ENCODE data around the gene SYNPO2. TPM values are rescaled to one million over a fixed set of nuclear protein-coding genes. Genes with fewer than 3 reads are reported as not detected.
A peak's percentile ranks its signal among the peaks of the same experiment; 100 is the strongest.

The SYNPO2 gene
- total and polyA plus RNA-seq, 2 of the 13 experiments (the other 11 are each of a cell fraction or from before 2014, with no cell fraction given): not detected

DNA sequence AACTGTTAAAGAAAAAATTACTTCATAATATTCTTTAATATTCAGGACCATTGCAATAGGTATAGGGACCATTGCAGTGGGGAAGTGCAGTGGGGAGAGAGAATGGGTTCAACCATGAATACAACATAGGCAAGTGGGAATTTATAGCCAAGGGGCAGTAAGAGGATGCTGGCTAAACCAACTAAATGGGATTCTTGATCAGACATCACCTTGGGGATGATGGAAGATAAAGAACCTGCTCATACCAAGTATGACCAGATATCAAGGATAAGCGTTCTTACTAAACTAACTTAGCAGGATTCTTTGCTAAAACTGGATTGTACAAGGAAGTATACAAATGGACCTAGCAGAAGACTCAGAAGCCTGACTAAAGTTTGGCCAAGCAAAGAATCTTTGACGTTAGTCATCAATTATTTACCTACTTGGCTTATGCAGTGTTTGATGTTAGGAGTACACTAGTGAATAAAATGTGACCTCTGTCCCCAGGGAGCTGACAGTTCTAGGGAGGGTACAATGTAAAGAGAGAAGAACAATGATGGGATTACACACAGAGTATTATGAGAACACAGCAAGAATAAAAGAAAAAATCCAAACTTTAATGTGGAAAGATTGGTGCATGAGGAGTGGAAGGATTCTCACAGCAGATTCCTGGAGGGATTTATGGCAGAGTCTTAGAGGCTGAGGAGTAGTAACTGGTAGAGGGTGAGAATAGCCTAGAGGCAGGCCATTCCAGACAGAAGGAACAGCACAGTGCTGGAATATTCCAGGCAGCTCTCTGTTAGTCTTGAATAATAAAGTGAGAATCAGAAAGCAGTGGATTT lies 192.3 kb downstream of the SYNPO2 start (continued):
- peak; percentile 37; the same call in 1 of the 2 replicates for TF ChIP-seq TBX3 (IDR thresholded peaks at IDR 0.05; ENCODE audit: borderline replicate concordance)
- TF ChIP-seq TARDBP (CRISPR knock-in tag; IDR thresholded peaks at IDR 0.05): peak; percentile 51; the same call in 1 of the 2 replicates
- no peak for TF ChIP-seq SMAD1 (CRISPR knock-in tag; IDR thresholded peaks at IDR 0.05; ENCODE audit: borderline replicate concordance, low read depth)
- TF ChIP-seq ZNF670 (CRISPR knock-in tag; IDR thresholded peaks at IDR 0.05; ENCODE audit: borderline replicate concordance): 0 out of 2 replicates have a peak, but pooled peaks have one; percentile 41
- peak; percentile 73; the same call in 1 of the 2 replicates for TF ChIP-seq NFIC (IDR thresholded peaks at IDR 0.05; ENCODE audit: low read length)
- TF ChIP-seq ASH2L (IDR thresholded peaks at IDR 0.05; ENCODE audit: insufficient read length, low read depth, low read length): peak; percentile 78
- peak; percentile 47; the same call in 1 of the 2 replicates for TF ChIP-seq HHEX (CRISPR knock-in tag; IDR thresholded peaks at IDR 0.05)
- TF ChIP-seq ATM (IDR thresholded peaks at IDR 0.05; ENCODE audit: borderline replicate concordance): no peak
- TF ChIP-seq CREM (IDR thresholded peaks at IDR 0.05): peak; percentile 77
- TF ChIP-seq CREM (CRISPR knock-in tag; IDR thresholded peaks at IDR 0.05): no peak
- peak; percentile 78; the same call in 1 of the 2 replicates for TF ChIP-seq ZNF503 (CRISPR knock-in tag; IDR thresholded peaks at IDR 0.05)
- no peak for TF ChIP-seq ZNF17 (CRISPR knock-in tag; IDR thresholded peaks at IDR 0.05)
- no peak for TF ChIP-seq PHF20 (CRISPR knock-in tag; IDR thresholded peaks at IDR 0.05)
- no peak for TF ChIP-seq NFE2L1 (CRISPR knock-in tag; IDR thresholded peaks at IDR 0.05; ENCODE audit: borderline replicate concordance)
- TF ChIP-seq, protein P1, sequence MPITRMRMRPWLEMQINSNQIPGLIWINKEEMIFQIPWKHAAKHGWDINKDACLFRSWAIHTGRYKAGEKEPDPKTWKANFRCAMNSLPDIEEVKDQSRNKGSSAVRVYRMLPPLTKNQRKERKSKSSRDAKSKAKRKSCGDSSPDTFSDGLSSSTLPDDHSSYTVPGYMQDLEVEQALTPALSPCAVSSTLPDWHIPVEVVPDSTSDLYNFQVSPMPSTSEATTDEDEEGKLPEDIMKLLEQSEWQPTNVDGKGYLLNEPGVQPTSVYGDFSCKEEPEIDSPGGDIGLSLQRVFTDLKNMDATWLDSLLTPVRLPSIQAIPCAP (CRISPR knock-in tag; IDR thresholded peaks at IDR 0.05; ENCODE audit: low read depth): no peak
- TF ChIP-seq MAFF (IDR thresholded peaks at IDR 0.05; ENCODE audit: low read depth, low read length): peak; percentile 47
- no peak for TF ChIP-seq MYC (CRISPR knock-in tag; IDR thresholded peaks at IDR 0.05; ENCODE audit: borderline replicate concordance)
- TF ChIP-seq ZFY (CRISPR knock-in tag; IDR thresholded peaks at IDR 0.05): no peak
- peak; percentile 55; the same call in 1 of the 2 replicates for TF ChIP-seq HDAC1 (CRISPR knock-in tag; IDR thresholded peaks at IDR 0.05)
- peak; percentile 60; the same call in 1 of the 2 replicates for TF ChIP-seq MIER3 (CRISPR knock-in tag; IDR thresholded peaks at IDR 0.05; ENCODE audit: borderline replicate concordance)
- peak; percentile 75; the same call in 1 of the 2 replicates for TF ChIP-seq HNF4G (IDR thresholded peaks at IDR 0.05; ENCODE audit: borderline replicate concordance, low read depth, low read length)
- no peak for TF ChIP-seq HNF4G (CRISPR knock-in tag; IDR thresholded peaks at IDR 0.05; ENCODE audit: borderline replicate concordance, low read depth)
- TF ChIP-seq KLF16 (CRISPR knock-in tag; IDR thresholded peaks at IDR 0.05): no peak
- TF ChIP-seq ZBTB7B (CRISPR knock-in tag; IDR thresholded peaks at IDR 0.05): no peak
- 0 out of 2 replicates have a peak, but pooled peaks have one; percentile 24 for TF ChIP-seq ZNF556 (CRISPR knock-in tag; IDR thresholded peaks at IDR 0.05; ENCODE audit: borderline replicate concordance)
- TF ChIP-seq RFX3 (CRISPR knock-in tag; IDR thresholded peaks at IDR 0.05): no peak
- TF ChIP-seq, protein P2, sequence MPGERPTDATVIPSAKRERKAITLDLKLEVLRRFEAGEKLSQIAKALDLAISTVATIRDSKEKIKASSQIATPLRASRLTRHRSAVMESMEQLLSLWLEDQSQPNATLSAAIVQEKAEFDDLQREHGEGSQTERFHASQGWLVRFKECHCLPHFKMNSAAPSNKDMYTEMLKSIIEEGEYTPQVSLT (CRISPR knock-in tag; IDR thresholded peaks at IDR 0.05; ENCODE audit: borderline replicate concordance, low read depth): no peak
- TF ChIP-seq ZNF160 (CRISPR knock-in tag; IDR thresholded peaks at IDR 0.05): no peak
- no peak; the same call in 1 of the 2 replicates for TF ChIP-seq ETV5 (CRISPR knock-in tag; IDR thresholded peaks at IDR 0.05; ENCODE audit: borderline replicate concordance)

Data from HepG2 (cell line).